HG03342 (cell line): Measurements from ENCODE around the gene OR4D6.
A peak's percentile ranks its signal among the peaks of the same experiment; 100 is the strongest.
"Not testable (repeated sequence)": the region's sequence is repeated elsewhere in the genome, so short reads cannot be mapped to it uniquely, and the experiment has no call there.

Source experiments
- ATAC-seq: cut with Tn5 transposase; IDR thresholded peaks from one replicate; pipeline ENCODE4 v1.9.1; 2021; ENCODE audit warnings: mild to moderate bottlenecking, moderate library complexity; ENCODE audit not compliant: unreplicated experiment

Gene OR4D6

DNA sequence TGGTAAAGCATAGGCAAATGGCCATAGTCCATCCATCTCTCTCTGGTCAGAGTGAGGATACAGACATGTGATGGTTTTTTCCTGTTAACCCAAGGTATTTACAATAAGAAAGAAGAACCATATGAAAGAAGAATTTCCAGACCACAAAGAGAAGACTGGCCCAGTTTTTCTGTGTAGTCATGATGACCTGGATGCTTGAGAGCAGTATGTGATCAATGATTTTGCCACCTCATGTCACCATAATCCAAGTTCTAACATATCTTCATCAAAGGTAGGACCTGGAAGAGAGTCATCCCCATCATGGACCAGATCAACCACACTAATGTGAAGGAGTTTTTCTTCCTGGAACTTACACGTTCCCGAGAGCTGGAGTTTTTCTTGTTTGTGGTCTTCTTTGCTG lies at the start of gene OR4D6:
Gene OR4D6, plus strand, starts transcription at position 301 of the 400 bp plus-strand sequence. Its CDS starts 0 bp downstream, at position 301.
- ATAC-seq, result no peak

DNA sequence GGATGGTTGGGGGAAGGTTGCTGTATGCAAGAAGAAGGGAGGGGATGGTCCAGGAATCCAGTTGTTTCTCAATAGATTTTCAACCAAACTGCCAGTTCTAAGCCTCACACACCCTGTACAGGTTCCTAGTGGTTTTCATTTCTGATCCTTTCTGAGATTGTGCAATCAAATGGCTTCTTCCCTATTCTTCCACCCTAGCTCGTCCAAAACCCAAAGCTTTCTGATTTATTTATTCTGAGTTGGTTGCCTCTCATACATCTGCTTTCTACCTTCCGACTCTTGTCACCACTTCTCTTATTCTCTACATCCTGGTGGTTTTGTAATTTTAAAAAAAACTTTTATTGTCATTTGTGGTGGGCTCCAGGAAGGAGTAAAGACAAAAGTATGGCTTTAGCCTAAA lies 43.1 kb upstream of the OR4D6 start:
- ATAC-seq, result no peak

DNA sequence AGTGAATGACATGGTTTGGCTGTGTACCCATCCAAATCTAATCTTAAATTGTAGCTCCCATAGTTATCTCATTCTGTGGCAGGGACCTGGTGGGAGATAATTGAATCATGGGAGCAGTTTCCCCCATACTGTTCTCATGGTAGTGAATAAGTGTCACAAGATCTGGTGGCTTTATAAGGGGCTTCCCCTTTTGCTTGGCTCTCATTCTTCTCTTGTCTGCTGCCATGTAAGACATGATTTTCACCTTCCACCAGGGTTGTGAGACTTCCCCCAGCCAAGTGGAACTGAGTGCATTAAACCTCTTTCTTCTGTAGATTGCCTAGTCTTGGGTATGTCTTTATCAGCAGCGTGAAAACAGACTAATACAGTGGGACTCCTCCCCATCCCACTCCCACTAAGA lies 41.6 kb upstream of the OR4D6 start:
- no peak for ATAC-seq

DNA sequence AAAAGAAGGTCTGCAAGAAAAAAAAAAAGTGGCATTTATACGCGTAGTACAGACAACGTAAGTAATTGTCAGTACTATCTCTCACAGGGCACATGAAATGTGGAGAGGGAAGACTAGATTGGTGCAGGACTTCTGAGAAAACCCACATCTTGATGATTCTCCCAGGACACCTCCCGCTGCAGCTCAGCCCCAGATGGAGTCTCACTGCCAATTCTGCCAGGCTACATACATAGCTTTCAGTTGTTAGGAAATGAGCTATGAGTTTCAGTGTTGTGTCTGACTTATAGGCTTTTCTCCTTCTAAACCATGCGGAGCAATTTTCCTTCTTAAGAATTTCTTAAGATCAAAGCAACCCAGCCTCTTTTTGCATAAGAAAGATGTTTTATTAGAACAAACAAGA lies 40.1 kb upstream of the OR4D6 start:
- ATAC-seq, result no peak

DNA sequence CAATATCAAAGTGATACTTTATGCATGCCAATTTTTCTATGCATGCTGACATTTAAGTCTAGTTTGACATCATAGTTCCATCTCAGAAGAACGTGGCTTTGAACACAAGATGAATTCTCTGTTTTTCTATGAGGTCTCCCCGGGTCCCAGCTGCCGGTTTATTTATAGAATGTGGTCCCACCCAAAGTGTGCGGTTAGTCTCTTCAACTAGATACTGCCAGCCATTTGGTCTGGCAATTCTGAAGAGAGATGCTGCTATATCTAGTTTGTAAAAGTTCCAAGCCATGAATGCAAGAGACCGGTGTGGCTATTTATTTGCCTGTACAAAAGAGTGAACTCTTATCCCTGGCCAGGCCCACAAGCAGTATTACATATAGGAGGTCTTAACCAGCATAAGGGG lies 39.7 kb upstream of the OR4D6 start:
- ATAC-seq, result no peak

DNA sequence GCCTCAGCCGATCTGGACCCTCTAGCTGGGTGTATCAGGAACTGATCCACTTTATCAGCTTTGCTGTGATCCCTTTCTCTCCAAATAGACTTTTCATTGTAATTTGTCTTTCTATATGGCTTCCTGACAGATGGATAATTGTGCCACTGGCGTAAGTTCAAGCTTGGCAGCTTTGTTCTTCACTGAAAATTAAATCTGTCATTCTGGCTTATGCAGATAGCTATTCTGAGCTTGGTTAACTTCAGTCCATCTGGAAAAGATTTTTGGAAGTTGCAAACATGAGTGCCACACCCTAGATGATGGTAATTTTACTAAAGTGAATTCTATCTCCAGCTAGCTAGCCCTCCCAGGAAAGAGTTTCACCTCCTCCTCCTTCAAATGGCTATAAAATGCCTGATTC lies 38.6 kb upstream of the OR4D6 start:
- ATAC-seq, result no peak

DNA sequence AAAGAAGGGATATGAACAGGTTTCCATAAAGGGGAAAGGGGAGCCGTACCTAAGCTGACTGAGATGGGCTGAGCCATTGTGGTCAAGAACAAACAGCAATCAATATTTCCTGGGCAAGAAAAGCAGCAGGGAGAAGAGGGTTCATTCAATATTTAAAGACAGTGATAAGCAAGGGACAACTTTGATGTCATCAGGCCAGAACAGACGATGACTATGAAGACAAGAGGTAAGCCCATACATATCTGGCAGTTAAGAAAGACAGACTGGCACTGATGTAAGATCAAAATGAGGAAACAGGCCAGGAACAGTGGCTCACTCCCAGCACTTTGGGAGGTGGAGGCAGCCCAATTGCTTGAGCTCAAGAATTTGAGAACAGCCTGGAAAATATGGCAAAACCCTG lies 32.9 kb upstream of the OR4D6 start:
- no peak for ATAC-seq

DNA sequence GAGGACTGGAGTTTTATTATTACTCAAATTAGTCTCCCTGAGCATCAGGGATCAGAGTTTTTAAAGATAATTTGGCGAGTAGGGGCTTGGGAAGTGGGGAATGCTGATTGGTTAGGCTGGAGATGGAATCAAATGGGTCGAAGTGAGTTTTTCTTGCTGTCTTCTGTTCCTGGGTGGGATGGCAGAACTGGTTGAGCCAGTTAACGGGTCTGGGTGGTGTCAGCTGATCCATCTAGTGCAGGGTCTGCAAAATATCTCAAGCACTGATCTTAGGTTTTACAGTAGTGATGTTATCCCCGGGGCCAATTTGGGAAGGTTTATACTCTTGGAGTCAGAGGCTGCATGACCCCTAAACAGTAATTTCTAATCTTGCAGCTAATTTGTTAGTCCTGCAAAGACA lies 31.6 kb upstream of the OR4D6 start:
- no peak for ATAC-seq

DNA sequence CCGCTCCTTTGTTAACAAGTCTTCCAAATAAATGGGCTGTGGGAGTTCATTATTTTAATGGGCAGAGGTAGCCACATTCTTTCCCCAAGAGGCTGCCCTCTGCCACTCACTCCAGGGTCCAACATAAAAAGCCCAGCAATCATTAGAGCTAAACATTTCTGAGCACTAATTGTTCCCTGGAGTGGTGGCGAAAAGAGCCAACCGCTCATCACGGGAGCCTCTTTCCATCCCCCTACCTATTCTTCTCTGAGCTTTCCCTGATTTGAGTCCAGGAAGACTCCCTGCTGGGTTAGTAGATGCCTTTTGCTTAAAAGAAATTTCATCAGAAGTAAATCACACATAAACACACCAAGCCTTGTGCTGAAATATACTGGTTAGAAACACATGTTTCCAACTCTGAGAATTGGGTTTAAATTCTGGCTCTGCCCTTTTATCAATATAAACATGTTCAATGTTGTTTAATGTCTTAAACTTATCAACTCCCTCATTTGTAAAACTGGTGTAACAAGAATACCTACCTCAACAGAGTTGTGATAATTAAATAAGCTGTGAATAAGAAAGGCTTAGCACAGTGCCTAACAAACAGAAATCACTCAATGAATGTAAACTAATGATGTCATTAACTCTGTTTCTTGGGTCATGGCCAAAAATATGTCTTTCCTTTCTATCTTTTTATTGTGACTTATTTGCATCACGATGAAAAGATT lies 30.2 kb upstream of the OR4D6 start, which contains the start of gene OR5A2:
Gene OR5A2, minus strand, starts transcription at position 53 of the 707 bp plus-strand sequence. CDS start 3,460 bp downstream, outside the sequence.
- ATAC-seq, result no peak

DNA sequence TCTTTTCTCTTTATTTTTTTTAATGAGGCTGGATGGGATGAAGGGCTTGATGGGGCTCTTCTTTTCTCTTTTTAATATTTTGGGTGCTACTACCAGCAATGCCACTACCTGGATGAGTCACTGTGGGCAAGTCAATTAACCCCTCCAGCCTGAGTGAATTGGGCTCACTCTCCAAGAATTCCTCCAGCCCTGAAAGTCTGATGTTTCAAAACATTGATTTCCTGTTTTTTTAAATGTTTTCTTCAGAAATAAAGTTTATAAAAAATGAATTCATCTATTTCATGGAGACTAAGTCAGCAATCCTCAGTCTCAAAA lies 29.7 kb upstream of the OR4D6 start:
- ATAC-seq, result no peak

DNA sequence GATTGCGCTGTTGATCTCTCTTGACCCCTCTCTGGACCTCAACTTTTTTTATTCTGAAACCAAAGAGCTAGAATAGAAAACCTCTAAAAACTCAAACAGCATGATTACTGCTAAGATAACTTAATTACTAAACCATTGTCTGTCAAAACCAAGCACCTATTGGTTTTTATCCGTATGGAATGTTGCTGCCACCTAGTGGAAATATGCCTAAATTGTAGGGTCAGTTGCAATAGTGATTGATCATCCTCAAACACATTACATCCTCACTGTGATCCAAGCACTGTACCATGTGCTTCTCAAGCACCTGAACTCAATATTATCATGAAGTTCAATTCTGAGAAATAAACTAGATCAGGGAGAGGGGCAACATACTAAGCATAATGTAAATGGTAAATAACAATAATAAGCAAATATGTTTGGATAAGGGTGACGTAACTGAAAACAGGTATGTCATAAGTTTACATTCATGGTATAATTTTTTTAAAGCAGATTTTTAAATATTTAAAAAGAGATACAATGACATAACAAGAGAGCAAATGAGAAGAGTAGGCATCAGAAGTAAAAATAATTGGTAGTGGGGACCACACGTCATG lies 26.7 kb upstream of the OR4D6 start:
- peak; percentile 84 for ATAC-seq

DNA sequence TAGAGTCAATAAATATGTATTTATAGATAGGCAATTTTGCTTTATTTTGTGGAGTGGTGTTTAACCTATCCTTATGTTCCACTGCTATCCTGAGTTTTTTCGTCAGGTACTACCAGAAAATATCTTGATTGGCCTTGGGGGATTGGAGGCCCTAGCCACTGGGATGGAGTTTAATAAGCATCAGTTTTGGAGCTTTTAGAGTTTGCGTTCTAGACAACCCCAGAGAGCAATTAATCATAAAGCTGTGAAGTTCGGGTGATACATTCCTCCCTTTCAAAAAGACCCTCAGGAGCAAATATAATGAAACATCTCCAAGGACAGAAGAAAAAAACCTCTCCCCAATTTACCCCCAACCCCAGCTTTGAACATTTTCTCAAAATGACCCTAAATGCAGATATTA lies 20.6 kb upstream of the OR4D6 start, which contains the start of gene OR5A1:
Gene OR5A1, plus strand, starts transcription at position 301 of the 400 bp plus-strand sequence. CDS start 6,700 bp downstream, outside the sequence.
- ATAC-seq, result no peak

DNA sequence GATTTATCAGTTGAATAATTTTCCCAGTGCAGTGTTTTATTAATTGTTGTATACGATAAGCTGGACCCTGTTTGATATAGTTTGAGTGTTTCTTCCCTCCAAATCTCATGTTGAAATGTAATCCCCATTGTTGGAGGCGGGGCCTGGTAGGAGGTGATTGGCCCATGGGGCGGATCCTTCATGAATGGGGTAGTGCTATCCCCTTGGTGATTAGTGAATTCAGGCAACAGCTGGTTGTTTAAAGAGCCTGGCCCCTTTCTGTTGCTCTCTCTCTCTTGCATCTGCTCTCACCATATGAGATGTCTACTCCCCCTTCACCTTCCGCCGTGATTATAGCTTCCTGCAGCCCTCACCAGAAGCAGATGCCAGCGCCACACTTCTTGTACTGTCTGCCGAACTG lies 19.0 kb upstream of the OR4D6 start:
- ATAC-seq, result no peak

DNA sequence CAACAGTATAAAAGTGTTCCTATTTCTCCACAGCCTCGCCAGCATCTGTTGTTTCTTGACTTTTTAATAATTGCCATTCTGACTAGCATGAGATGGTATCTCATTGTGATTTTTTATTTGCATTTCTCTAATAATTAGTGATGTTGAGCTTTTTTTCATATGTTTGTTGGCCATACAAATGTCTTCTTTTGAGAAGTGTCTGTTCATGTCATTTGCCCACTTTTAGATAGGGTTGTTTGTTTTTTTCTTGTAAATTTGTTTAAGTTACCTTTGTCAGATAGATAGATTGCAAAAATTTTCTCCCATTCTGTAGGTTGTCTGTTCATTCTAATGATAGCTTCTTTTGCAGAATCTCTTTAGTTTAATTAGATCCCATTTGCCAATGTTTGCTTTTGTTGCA lies 11.1 kb upstream of the OR4D6 start:
- ATAC-seq, result not testable (repeated sequence)

DNA sequence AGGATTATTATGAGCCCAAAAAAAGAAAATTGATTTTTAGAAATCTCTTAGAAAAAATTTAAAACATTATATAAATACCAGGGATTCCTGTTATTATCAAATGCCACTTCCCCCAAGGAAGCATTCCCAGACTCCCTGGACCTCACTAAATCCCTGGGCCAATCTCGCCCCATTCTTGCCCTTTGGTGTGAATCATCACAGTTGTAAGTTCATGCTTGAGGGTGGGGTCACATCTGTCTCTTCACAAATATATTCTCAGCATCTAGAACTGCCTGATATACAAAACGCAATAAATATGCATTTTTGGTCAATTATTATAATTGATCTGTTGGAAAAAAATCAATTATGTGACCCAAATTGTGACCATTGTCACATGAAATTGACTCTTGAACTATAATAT lies 8.3 kb upstream of the OR4D6 start:
- ATAC-seq, result no peak

DNA sequence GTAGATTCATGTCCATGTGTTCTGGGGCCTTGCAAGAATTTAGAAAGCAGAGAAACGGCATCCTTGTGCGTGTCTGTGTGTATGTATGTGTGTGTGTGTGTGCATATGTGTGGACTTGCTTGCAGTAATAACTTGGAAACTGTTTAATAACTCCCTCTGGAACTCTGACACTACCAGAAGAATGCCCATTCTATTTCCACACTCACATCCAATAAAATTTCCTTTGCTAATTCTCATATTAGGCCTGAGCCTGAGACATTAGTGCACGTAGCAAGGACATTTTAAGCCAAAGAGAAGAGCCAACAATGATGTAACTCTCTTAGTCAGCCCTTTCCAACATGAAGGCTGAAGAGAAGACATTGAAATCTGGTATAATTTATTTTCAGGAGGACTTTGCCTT lies 3.2 kb downstream of the OR4D6 start:
- ATAC-seq, result no peak

DNA sequence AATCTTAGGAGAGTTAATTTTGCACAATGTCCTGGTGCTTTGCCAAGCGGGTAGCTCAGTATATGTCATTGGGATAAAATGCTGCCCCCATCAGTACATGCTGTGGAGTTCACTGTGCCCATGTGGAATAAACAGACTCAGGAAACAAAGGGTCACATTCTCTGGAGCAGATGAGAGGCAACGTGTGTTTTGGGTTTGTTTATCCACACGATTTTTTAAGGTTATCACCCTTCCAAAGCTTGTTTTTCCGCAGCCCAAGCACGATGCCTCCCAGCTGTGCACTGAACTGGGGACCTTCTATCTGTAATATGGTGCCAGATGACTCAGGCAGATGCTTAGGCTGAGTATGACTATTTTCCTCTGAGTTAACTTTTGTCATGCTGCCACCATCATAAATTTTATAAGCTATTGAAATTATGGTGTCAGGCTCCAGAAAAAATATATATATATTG lies 6.5 kb downstream of the OR4D6 start:
- ATAC-seq, result no peak

DNA sequence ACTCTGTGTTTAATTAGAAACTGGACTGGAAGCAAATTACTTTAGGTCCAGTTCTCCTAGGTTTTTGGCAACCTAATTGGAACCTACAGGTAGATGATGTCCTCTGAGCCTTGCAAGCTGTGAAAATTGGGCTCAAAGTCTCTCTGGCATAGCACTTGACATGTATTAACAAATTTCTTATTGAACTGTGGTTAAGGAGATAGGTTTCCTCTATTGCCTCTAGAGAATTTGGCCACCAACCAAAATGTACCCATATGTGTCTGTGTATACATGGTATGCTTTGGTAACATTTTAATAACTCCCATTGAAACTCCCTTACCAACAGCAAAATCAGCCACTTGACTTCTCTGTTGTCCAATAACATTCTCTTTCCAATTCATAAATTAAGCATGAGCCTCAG lies 16.3 kb downstream of the OR4D6 start, which contains the start of gene OR4D10:
Gene OR4D10, plus strand, starts transcription at position 301 of the 400 bp plus-strand sequence. CDS start 4,115 bp downstream, outside the sequence.
- ATAC-seq, result no peak

DNA sequence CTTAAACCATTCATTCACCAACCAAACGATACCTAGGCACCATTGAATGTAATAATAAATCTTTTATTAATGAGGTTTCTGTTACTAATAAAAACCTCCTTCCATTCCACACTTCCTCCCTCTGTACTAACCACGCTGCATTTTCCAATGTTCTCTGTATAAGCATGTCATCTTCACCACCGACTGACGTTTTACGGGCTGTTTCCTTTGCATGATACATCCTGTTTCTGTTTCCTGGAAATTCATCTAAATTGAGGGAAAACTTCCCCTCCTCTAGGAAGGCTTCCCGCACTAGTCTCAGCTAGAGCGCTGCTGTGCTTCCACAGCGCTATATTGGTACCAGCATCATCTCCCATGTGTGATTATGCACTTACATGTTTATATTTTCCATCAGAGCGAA lies 18.4 kb downstream of the OR4D6 start:
- no peak for ATAC-seq

DNA sequence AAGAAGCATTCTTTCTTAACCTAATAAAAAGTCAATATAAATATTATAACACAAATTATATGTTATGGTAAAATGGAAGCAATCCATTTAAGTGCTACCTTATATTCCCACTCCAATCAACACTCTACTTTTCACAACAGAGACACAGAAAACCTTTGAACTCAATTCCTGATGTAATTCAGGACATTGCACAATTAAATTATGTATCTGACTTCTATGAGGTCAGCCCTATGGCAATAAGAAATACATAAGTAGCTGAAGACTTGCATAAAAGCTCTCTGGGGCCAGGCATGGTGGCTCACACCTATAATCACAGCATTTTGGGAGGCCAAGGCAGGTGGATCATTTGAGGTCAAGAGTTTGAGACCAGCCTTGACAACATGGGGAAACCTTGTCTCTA lies 23.1 kb downstream of the OR4D6 start:
- ATAC-seq, result no peak

DNA sequence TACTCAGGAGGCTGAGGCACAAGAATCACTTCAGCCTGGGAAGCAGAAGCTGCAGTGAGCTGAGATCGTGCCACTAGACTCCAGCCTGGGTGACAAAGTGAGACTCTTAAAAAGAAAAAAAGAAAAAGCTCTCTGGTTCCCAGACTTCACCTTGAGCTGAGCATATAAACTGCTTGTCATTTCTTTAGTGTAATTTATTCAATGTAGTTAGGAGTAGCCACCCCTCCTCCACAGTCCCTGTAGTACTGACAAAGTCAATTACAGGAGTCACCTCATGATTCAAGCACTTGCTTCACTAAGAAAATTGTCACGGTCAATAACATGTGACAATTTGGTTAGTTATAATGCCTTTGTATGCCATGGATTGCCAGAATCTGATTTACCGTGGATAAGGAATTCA lies 23.6 kb downstream of the OR4D6 start:
- no peak for ATAC-seq

DNA sequence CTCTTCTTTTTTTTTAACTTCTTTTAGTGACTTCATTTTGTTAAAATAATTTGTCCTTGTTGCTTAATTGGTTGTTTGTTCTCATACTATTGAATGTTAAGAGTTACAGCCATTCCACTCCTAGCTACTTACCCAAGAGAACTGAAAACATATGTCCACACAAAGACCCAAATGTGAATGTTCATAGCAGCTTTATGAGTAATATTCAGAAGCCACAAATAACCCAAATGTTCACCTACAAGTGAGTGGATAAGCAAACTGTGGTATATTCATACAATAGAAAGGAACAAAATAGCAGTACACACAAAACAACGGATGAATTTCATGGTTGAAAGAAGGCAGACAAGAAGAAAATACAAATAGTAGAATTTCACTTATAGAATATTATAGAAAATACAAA lies 45.2 kb downstream of the OR4D6 start:
- ATAC-seq, result no peak

DNA sequence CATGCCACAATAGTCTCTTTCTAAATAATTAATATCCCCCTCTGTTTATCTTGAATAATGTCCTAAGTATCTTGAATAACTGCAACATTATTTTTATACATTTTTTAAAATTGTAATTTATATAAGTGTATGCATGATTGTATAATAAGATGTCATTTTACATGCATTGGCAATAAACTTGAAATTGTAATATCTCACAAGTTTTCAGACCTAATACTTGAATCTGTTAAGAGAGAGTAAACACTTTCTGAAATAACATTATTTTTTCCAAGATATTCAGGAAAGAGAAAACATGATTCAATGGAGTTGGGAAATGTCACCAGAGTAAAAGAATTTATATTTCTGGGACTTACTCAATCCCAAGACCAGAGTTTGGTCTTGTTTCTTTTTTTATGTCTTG lies 46.5 kb downstream of the OR4D6 start, which contains the start of gene OR4D11:
Gene OR4D11, plus strand, starts transcription at position 301 of the 400 bp plus-strand sequence. Its CDS starts 0 bp downstream, at position 301.
- ATAC-seq, result no peak
